Hematopoietic multipotent progenitor cell treated with erythropoietin and hydrocortisone succinate and interleukin-3 and kit ligand, for 4 days (in vitro differentiated cells): ENCODE results near the gene CDCA7.
A peak's percentile ranks its signal among the peaks of the same experiment; 100 is the strongest.
"Not testable (repeated sequence)": the region's sequence is repeated elsewhere in the genome, so short reads cannot be mapped to it uniquely, and the experiment has no call there.

Experiments
- DNase-seq: peaks from one replicate; pipeline ENCODE4 v3.0.0-alpha.2; 2015

Gene CDCA7

DNA sequence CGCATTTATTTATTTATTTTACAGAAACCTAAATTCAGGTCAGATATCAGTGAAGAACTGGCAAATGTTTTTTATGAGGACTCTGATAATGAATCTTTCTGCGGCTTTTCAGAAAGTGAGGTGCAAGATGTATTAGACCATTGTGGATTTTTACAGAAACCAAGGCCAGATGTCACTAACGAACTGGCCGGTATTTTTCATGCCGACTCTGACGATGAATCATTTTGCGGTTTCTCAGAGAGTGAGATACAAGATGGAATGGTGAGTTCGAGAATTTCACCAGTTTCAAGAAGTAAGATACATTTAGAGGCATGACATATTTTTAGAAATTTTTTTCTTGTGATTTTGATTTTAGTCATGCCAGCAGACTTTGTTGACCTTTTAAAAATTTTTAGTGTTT lies 4.6 kb downstream of the CDCA7 start:
- DNase-seq, result no peak

- DNase-seq, result no peak
These were observed 15.5 kb downstream of the CDCA7 start for GRCh38 chr2:173370198-173370597.

- no peak for DNase-seq
These were observed 16.4 kb downstream of the CDCA7 start for GRCh38 chr2:173371023-173371422.

- DNase-seq, result no peak
These were observed 18.6 kb downstream of the CDCA7 start for GRCh38 chr2:173373290-173373689.

- DNase-seq, result no peak
These were observed 20.0 kb downstream of the CDCA7 start for GRCh38 chr2:173374634-173375033.

DNA sequence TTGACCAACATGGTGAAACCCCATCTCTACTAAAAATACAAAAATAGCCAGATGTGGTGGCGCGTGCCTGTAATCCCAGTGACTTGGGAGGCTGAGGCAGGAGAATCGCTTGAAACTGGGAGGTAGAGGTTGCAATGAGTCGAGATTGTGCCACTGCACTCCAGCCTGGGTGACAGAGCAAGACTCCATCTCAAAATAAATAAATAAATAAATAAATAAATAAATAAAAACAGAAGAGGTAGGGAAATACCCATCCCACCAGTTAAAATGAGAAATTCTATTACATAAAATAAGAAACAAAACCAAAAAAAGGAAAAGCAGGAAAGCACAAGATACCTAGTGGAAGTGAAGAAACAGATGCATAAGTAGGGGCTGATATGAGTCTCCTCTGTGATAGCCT lies 30.9 kb downstream of the CDCA7 start:
- DNase-seq, result not testable (repeated sequence)

DNA sequence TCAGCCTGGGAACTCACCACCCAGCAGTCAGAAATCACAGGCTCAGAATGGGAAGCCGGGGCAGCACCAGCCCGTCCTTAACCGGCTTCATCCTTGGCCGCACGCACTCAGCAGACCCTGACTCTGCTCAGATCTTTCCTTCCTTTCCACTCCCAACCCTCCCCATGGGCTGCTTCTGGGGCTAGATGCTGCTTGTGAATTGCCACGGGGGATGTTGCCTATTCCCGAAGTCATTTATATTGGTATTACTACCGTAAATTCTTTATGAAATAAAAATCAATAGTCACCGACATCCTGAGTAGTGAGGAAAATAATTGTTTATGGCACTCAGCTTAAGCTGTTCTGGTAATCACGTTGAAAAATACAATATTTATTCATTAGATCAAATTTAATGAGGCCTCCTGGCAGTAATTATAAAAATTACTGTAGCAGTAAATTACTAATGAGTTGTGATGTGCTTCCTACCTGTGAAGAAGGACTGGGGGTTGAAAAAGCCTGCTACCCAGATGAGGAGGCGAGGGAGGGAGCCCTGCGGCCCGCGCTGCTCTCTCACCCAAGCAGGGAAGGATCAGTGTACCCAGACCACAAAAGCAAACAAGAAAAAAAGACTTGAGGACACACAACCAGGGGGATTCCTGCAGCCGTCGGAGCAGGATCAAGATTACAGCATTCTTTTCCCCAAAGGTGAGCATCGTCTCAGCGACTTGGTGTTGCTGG lies 31.5 kb downstream of the CDCA7 start:
- DNase-seq, result no peak

DNA sequence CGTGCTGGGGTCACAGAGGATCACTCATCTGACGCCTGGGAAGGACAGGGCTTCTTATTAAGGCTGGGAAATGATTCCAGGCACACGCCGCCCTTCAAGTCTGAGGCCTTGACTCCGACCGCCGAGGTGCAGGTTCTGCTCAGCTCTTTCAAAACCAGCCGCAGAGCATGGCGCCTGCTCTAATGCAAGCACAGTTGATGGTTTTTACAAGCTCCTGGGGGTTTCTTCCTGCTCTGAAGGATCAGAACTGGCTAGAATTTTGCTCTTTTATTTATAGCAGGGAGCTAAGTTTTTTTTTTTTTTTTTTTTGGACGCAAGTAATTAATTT lies 32.0 kb downstream of the CDCA7 start:
- no peak for DNase-seq

- no peak for DNase-seq
These were observed 32.4 kb downstream of the CDCA7 start for GRCh38 chr2:173387079-173387478.

DNA sequence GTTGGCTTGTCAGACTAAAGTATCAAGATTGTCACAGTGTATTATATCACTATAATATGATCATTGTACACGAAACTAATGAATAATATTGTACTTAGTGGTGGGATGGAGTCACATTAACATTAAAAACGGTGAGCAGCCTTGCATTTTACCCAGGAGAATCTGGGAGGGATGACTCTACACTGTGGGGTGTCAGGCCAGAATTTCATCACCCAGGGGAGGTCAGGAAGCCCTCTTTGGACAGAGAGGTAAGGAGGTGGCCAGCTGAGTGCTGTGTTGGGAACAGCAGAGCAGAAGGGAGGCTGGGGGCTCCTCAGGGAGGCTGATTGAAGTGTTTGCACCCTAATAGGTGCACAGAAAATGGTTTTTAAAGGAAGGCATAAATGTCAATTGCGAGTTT lies 33.0 kb downstream of the CDCA7 start:
- no peak for DNase-seq

- DNase-seq, result no peak
These were observed 34.1 kb downstream of the CDCA7 start for GRCh38 chr2:173388795-173389194.

GRCh38 chr2:173390036-173390435 lies 35.4 kb downstream of the CDCA7 start:
- no peak for DNase-seq

GRCh38 chr2:173392731-173393130 lies 38.1 kb downstream of the CDCA7 start:
- DNase-seq, result no peak

DNA sequence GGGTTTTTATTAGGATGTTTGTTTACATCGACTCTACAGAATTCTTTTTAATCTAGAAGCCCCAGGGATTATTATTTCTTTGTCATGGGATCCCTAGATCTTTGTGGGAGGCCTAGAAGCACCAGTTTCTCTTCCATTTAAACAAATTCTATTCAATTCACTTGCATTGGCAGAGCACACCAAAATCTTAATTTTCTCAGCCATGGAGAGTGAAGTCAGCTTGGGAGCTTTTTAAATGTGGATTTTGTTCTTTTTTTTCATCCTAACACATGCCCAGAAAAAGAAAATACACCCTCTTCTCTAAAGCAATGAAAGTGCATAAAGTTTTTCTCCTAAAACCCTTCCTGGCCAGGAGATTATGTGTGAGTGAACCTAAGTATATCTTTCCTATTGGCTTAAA lies 38.5 kb downstream of the CDCA7 start:
- no peak for DNase-seq

GRCh38 chr2:173393636-173394035 lies 39.0 kb downstream of the CDCA7 start:
- DNase-seq, result no peak

DNA sequence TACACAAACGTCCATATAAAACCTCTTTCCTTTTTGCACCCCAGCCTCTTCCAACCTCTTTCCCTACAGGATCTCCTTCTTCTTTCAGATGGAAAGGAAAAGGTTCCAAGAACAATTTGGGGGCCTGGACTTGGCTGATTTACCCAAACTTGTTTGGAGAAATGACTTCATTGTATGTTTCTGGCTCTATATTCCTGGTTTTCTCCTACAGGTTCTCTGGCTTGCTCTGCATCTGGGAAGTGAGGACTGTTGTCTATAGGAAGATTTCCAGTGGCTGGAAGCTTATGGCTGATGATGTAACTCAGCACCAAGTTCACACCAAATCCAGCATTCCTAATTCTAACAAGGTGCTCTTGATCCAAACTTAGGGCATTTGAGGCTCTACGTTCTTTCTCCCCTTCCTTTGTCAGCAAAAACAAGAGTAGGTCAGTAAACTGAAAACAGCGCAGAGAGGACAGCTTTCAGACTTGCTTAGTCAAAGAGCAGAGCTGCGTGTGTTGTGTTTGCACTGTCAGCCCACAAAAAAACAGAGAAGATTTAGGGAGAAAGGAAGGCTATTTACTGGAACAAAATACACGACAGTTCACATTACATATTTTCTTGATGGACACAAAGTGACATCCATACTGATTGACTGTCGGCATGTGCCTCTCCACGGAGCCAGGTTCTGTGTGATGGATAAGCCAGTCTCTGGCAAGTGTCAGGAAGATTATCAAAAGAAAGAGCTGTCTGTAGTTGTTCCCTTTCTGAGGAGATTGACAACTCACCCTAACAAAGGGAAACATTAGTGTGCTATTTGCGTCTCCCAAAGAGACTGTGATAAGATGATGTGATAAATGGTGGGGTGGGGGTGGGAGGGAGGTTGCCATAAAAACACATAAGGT lies 39.7 kb downstream of the CDCA7 start:
- DNase-seq, result no peak

DNA sequence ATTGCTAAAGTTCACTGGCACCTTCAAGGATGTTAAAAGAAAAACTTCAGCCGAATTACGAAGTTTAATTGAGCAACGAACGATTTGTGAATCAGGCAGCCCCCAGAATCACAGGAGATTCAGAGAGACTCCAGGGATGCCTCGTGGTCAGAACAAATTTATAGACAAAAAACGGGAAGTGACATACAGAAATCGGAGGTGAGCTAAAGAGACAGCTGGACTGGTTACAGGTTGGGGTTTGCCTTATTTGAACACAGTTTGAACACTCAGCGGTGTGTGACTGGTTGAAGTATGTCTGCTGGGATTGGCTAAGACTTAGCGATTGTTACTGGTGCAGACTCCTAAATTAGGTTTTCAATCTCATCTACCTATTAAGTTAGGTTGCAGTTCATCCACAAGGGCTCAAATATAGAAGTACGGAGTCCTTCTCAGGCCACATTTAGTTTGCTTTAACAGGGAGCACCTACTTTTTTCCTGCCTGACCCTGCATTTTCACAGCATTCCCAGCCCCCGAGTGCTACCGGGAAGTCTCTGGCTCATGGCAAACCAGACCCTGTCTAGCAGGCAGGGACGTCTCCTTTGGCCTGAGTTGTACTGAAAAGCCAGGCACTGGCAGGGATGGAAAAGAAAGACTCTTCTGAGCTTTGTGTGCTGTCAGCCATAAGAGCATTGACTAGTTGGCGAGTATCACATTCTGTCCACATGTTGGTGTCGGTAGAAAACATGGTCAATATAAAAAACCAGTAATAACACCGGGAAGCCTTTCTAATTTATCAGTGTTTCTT lies 41.1 kb downstream of the CDCA7 start:
- peak; percentile 7 for DNase-seq

DNA sequence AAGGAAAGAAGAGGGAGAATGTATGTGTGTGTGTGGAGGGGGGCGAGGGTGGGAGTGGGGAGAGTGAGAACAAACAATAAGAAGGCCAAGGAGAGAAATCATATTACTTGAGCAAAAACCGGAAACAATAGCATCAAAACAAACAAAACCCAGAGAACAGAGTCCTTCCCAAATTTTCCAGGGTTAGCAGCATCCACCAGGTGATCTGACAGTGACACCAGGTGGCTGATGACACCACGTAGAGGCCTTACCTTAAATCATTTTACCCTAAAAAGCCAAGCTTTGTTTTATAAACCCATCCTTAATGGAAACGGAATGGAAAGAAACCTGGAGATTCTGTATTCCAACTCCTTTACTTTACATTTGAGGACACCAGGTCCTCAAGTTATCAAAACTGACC lies 42.9 kb downstream of the CDCA7 start:
- no peak for DNase-seq

GRCh38 chr2:173399229-173399628 lies 44.6 kb downstream of the CDCA7 start:
- DNase-seq, result no peak

- DNase-seq, result peak; percentile 59
These were observed 46.1 kb downstream of the CDCA7 start for GRCh38 chr2:173400760-173401159.

GRCh38 chr2:173401716-173402326 lies 47.1 kb downstream of the CDCA7 start:
- no peak for DNase-seq

DNA sequence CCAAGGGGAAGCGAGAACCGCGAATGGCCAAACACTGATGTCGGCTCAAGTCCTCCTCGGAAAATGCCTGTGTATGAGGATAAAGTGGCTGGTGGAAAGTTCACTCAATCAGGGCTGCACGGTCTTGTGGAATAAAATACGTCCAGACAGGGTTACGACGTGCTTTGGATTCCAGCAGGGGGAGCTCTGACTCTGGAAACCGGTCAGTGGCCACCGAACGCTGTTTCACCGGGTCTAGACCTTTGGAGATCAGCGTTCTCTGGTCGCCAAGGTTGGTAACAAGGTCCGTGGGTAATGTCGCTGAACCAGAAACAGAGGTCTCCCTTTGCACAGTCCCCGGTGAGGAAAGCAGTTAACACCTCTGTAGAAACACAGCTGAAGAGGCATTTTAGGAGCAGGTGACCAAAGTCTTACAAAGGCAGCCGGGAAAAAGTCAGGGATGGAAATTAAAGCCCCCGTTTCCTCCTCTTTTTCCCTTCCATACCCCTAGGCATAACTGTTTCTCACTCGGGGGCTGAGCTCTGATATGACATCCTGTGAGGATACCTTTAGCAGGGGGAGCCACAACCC lies 47.8 kb downstream of the CDCA7 start:
- peak; percentile 92 for DNase-seq
